Measurements from ENCODE around the gene C1S.
"Not testable (repeated sequence)": the region's sequence is repeated elsewhere in the genome, so short reads cannot be mapped to it uniquely, and the experiment has no call there.

The C1S gene

DNA sequence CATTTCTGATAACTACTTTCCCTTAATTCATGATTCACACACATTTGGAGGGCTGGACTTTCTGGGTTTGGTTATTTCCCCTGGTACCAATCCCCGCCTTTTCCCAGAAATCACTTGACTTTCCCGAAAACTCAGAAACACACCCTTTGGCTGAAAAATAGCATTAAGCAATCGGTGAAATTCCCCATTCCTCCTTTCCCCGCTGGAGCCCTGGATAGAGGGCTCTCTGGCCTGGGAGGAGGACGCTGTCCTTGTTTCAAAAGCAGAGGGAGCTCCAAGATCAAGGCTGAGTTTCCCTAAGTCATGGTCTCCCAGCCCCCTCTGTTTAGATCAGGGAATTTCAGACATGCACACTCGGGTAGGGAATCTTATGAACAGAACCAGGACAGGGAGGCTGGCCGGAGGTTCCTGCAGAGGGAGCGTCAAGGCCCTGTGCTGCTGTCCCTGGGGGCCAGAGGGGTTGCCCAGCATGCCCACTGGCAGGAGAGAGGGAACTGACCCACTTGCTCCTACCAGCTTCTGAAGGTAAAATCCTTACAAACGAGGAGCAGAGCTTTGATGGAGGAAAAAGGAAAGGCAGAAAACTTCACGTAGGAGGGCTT, at the start of gene C1S:
C1S (plus strand) TSS at position 366 of the 602 bp plus-strand sequence. CDS start 1,195 bp downstream, outside the sequence.
- no peak for DNase-seq

DNA sequence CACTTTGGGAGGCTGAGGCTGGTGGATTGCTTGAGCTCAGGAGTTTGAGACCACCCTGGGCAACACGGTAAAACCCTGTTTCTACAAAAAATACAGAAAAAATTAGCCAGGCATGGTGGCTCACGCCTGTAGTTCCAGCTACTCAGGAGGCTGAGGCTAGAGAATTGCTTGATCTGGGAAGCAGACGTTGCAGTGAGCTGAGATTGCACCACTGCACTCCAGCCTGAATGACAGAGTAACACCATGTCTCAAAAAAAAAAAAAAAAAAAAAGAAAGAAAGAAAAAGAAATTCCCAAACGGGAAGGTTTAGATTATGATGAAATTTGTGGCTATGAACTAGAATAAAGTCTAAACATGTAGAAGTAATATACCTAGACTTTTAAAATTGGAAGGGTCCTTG, 49.1 kb upstream of the C1S start:
- DNase-seq, result not testable (repeated sequence)

DNA sequence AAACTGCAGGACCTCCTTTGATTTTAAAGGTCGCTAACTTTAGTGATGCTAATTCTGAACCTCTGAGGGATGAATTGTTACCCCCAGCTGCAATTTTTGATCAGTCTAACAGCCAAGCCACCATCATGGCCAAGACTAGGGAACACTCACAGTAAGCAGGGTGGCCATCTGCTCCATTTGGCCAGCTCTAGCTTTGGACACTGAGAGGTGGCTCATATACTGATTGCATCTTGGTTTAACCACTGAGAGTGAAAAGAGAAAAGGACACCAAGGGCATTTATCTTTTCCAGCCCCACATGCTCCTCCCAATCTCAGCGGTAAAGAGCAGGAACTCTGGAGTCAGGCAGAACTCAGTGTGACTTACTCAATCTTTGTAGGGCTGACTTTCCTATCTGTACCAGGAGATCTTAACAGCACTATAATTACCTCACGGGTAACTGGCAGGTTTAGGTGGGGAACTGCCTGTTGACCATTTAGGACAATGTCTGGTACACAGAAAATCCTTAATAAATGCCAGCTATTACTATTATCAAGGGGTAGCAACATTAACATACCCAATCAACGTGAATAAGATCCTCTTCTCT, 48.4 kb upstream of the C1S start:
- DNase-seq, result no peak

DNA sequence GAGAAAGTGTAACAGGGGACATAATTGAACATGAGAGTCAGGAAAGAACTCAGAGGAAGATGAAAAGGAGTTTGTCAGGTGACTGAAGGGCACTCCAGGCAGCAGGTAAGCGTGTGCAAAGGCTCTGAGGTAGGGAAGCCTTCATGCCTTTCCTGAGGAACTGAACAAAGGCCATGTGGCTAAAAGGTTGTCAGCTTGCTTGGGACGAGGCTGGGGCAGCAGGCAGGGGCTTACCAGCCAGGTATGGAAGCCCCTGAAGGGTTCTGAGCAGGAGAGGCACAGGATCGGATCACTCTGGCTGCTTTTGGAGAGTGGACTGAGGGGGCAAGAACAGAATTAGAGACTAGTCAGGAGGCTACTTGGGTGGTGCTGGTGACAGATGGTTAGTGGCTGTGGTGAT, 47.4 kb upstream of the C1S start:
- no peak for DNase-seq

DNA sequence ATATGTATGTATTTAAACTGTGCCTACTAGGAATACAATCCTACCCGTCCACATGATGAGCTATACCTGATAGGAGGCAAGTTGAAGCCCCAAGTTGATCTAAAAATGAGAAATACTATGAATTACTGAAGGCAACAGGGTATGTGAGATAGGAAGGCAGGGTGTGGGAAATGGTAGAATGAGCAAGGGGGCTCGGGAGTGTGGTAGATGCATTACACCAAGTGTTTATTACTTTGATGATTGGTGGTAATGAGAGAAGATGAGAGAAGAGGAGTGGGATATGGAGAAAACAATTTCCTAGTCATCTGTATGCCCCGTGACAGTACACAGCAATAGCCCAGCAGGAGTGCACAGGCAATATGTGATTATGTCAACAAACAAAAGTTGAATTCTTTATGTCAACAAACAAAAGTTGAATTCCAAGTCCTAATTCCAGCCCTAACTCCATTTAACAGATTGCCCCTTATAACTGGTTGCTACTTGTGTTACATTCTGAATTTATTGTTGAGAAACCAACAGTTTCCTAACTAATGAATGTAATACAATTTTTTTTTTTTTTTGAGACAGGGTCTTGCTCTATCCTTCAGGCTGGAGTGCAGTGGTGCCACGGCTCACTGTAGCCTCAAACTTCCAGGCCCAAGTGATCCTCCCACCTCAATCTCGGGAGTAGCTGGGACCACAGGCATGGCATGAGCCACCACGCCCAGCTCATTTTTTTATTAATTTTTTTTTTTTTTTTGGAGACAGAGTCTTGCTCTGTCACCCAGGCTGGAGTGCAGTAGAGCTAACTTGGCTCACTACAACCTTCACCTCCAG, 44.8 kb upstream of the C1S start:
- DNase-seq, result no peak

DNA sequence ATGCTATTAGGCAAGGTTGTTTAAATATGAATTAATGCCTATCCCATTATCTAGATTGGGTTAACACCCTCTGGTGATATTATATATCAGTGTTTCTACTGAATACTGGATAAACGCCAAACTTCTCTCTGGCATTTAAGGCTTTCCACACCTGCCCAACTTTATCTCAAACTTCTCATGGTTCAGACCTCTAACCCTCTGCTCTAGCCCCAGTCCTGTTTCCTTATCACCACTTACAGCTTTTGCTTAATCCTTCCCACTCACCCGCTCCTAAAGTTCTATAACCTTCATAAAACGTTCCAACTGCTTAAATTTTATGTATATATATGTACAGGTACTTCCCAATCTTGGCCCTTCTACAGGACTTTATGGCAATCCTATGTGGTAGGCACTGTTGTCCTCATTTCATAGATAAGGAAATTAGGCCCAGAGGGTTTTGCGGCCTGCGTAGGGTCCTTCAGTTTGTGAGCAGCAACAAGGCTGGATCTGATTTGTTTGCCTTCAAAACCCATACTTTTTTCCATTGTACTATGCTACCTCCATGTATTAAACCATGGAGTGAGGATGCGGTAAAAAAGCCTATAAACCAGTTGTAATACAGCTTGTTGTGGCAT, 43.5 kb upstream of the C1S start:
- no peak for DNase-seq

DNA sequence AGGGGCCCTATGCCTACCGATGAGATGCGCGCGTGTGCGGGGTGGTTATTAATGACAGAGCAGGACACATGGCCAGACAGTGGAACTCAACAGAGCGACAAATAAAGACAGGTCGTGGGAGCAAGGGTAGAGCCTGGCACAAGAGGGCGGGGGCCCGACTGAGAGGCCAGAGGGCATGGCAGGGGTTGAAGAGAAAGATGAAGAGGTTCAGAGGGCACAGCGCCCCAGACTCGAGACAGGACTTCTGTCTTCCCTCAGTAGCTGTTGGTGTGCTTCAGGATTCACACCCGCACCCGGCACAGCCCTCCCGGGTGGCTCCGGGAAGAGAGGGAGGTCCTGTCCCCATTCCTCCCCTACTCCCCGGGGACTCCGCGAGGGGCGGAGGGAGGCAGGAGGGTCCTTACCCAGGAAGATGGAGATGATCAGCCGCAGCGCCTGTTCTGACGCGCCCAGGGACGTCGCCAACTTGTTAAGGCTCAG, 42.6 kb upstream of the C1S start:
- no peak for DNase-seq

DNA sequence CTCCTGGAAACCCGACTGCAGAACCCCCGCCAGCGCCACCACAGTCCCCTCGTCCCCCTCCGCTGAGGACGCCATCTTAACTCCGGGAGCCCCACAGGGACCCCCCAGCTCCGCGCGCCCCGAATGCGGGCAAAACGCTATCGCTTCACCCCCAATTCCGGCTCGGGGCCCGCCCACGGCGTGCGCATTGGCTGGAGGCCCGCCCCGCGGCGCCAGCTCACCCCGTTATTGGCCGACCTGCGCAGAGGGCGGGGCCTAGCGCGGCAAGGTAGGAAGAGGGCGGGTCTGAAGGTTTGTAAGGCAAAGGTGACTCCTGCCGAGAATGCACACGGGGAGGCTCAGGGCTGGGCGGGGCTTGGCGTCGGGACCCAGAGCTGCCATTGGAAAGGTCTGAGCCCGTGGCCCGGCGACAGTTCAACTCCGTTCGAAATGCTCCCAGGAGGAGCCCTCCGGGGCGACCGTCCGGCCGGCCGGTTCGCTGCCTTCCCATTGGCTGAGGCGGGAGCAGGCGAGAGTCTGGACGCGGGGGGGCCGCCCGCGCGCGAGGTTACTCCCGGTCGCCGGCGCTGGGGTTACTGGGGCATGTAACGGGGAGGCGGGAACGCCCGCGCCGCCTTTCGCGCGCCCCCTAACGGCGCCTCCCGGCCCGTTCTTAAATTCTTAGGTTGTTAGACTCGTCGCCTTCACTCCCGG, 42.0 kb upstream of the C1S start, which contains the start of gene LPCAT3:
LPCAT3 (minus strand) TSS at position 127 of the 693 bp plus-strand sequence; CDS start at position 75, 52 bp downstream.
- peak; percentile 93 for DNase-seq

DNA sequence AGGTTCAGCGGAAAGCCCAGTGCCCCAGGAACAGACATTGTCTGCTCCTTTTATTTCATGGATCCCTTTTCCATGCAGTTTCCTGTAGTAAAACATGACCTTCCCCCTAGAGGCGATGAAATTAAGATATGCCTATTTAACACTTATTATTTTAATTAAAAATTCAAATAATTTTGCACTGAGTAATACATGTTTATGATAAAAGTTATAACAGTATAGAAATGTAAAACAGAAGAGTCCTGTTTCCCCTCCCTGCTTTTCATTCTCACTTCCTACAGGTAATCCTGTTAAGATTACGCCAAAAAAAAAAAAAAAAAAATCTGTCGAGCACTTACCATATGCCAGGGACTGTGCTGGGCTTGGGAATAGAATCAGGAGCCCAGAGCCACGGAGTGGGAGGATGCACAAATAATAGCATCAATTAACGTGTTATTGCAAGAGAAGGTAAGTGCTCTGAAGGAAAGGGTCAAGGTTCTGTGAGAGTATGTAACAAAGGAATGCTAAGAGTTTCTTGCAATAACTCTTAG, 41.4 kb upstream of the C1S start:
- no peak for DNase-seq

DNA sequence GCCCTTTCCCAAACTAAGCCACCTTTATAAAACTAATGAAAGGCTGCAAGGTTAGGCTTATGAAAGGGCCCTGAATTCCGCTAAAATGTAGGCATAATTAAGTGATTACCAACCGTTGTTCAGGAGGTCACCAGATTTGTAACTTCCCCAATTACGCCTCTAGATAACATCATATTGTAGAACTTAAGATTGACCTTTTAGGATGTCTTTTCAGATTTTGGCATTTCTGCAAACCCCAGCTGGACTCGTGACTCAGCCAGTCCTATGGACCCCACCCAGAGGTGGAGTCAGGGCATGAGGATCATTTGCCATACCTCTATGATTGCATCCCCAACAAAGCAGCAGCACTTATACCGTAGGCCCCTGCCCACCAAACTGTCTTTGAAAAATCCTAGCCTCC, 38.6 kb upstream of the C1S start:
- DNase-seq, result no peak

DNA sequence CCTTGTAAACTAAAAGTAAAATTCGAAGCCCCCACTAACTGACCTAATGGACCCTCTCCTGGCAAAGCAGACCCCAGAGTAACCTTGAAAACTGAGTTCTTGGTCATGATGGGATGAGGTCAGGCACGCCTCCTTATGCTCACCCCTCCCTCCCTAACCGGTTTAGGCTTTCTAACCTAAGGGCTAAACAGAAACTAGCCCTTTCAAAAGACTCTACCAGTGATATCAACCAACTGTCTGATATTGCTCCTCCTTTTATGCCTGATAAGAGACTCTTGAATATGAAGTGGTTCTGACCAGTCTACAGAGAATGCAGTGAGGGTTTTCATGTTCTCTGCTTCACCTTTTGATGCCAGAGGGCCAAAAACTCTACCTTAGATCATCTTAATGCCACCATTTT, 37.4 kb upstream of the C1S start:
- no peak for DNase-seq

DNA sequence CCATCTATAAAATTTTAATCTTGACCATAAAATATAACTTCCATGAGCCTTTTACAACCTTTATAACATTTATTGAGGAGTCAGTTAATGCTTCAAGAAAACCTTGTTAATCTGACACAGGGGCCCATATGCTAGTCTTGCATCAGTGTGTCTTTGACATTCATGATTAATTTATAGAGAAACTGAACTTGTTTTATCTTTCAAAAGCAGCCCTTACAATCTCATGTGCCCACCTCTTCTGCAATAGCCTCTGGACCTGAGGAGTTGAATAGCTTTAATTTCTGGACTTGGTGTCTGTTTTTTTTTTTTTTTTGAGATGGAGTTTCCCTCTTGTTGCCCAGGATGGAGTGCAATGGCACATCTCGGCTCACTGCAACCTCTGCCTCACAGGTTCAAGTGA, 33.7 kb upstream of the C1S start:
- no peak for DNase-seq

DNA sequence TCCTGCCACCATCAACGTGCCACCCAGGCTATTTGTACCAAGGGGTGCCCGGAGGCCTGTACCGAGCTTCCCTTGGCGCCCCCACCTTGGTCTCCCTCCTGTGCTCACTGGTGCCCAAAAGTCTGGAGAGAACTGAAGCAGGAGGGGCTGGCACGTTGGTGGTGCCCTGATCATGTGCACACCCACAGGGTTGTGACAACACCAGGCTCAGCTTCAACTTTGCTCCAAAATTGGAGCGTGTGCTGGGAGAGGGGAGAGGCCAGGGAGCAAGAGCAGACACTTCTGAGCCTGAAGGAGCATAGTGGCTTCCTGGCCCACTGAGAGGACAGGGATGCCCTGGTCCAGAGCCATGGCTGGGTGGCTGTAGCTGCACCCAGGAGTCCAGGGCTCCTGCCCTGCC, 29.2 kb upstream of the C1S start:
- no peak for DNase-seq

DNA sequence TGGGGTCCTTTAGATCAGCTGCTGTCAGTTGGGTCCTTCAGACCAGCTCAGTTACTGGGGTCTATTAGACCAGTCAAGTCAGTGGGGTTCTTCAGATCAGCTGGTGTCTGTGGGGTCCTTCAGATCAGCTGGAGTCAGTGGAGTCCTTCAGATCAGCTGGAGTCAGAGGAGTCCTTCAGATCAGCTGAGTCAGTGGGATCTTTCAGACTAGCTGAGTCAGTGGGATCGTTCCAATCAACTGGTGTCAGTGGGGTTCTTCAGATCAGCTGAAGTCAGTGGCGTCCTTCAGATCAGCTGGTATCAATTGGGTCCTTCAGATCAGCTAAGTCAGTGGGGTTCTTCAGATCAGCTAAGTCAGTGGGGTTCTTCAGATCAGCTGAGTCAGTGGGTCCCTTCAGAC, 27.5 kb upstream of the C1S start:
- no peak for DNase-seq

DNA sequence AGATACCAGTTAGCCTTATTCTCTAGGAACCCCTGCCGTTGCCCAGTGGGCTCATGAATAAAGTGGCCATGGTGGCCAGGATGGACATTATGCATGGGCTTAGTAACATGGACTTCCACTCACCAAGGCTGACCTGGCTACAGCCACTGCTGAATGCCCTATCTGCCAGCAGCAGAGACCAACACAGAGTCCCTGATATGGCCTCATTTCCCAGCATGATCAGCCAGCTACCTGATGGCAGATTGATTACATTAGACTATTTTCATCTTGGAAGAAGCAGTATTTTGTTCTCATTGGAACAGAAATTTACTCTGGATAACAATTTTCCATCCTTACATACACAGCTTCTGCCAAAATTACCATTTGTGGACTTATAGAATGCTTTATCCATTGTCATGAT, 26.1 kb upstream of the C1S start:
- DNase-seq, result no peak

DNA sequence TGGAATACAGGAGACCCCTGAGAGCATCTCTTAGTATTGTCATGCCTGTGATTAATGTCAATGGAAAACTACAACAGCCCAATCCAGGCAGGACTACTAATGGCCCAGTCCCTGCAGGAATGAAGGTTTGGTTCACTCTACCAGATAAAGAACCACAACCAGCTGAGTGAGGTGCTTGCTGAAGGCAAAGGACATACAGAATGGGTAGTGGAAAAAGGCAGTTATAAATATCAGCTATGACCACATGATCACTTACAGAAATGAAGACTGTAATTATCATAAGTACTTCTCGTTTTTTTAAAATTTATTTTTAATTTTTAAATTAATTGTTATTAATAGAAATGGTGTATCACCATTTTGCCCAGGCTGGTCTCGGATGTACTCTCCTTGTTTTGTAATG, 25.1 kb upstream of the C1S start:
- no peak for DNase-seq

DNA sequence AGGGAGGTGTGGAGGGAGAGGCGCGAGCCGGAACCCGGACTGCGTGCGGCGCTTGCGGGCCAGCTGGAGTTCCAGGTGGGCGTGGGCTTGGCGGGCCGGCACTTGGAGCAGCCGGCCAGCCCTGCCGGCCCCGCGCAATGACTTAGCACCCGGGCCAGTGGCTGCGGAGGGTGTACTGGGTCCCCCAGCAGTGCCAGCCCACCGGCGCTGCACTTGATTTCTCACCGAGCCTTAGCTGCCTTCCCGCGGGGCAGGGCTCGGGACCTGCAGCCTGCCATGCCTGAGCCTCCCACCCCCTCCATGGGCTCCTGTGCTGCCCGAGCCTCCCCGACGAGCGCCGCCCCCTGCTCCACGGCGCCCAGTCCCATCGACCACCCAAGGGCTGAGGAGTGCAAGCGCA, 23.1 kb upstream of the C1S start:
- not testable (repeated sequence) for DNase-seq

DNA sequence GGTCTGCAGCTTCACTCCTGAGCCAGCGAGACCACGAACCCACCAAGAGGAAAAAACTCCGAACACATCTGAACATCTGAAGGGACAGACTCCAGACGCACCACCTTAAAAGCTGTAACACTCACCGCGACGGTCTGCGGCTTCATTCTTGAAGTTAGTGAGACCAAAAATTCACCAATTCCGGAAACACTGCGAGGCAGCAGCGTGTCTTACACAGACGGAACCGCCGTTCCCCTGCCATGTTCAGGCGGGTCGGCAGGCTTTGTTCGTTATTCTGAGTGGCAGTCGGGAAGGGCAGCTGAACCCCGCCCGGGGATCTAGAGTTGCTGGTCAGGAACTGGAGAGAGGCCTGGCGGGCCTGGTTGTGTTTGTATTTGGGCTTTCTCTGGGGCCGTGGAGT, 21.9 kb upstream of the C1S start:
- no peak for DNase-seq

DNA sequence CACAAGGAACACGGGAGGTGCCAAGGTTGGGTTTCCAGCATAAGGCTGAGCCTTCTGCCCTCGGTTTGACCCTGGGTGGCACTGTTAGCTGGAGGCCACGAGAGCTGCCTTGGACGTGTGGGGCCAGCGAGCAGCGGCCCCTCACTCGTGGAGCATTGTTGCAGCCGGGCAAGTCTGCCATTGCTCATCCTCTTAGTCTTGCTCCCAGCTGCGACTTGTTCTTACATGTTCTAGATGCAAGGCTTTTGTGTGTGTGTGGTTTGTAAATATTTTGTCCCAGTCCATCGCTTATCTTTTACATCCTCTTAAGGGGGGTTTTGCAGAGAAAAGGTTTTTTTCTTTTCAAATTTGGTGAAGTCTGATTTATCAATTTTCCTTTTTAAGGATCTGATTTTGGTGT, 21.1 kb upstream of the C1S start:
- no peak for DNase-seq

DNA sequence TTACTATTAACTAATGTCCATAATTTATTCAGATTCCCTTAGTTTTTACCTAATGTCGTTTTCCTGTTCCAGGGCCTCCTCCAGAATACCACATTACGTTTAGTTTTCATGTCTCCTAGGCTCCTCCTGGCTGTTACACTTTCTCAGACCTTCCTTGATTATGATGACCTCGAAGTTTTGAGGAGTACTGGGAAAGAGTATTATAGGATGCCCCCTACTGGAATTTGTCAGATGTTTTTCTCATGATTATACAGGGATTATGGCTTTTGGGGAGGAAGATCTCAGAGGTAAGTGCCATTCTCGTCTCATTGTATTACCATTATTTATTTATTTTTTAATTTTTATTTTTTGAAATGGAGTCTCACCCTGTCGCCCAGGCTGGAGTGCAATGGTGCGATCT, 17.7 kb upstream of the C1S start:
- DNase-seq, result no peak

DNA sequence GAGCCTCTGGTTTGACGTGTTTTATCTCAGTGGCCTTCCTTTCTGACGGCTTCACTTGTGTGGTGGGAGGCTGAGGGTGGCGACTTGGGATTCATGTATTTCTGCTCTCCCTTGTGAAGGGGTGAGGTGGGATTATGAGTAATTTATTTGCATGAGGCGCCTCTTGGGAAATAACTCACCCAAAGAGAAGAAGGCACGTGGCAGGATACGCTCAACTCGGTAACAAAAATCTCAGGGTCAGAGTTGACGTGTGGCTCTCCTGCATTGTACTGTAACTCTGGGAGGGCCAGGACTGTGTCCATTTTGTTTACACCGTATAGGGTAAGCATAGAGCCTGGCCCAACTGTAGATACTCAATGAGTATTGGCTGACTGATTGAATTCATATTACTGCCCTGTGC, 14.6 kb upstream of the C1S start:
- no peak for DNase-seq

DNA sequence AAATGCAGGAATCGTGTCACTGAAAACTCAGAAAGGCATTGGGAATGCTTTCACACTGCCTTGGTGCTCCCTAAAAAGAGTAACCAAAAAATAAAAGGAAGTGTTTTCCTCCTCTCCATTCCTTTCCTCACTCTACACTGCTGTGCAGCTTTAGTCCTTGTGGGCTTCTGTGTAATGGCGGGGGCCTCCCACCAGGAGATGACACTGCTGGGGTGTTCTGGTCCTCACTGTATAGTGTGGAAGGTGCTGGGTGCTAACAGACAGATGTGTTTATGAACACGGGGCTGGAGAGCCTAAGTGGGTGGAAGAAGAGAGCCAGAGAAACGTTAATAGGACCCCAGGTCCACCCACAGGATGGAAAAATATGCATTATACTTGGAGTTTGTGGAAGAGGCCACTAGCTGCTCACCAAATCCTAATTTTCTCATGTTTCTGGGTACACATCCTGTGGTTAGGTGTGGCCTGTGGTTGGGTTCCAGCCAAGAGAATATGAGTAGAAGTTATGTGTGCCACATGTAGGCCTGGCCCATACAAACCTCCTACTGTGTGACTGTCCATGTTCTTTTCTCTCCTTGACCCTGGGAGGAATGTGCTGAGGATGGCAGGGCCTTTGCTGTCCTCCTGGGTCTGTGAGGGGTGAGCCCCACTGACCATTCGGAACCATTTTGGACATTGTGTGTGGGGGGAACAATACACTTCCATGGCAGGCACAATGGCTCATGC, 14.0 kb upstream of the C1S start:
- no peak for DNase-seq
